ENCODE data around the gene EXD3.

Gene EXD3

DNA sequence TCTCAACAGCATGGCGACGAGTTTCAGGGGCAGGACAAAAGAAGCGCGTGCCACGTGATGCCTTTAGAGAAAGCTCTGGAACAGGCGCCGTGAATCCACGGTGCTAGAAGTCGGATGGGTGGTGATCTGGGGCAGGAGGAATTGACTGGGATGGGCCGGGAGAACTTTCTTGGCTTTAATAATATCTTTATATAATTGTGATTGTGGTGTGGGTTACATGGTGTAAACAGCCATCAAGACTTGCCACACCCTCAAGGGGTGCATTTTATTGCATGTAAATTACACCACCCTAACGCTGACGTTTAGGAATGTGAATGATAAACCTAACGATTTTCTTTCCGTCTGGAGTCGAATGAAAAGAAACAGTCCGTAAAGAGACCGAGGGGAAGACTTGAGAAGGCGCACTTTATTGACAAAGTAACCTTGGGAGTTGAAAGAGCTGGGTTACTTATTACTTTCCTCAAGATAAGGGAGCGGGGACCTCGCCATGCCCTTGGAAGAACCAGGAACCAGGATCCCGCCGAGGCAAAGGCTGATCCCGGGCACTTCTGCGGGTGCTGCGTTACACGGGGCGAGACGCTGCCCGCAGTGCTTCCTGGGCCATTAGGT, 129.4 kb downstream of the EXD3 start:
- DNase-seq (ENCODE audit: low read depth) = no peak

DNA sequence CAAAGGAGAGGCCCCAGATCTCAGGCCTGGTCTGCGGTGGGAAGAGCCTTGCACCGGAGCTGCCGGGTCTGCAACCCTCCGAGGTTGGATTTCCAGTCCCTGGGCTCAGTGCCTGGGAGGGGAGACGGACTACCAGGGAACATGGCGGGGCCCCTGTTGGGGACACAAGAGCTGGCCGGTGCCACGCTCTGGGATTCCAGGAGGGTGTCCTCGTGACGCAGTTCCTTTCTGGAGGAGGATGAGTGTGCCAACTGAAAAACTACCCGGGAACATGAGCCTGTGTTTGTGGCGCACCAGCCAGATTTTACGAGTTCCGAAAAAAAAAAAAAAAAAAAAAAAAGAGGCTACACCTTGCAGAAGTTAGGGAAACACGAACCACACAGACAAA, 129.9 kb downstream of the EXD3 start:
- DNase-seq (ENCODE audit: low read depth) = no peak

DNA sequence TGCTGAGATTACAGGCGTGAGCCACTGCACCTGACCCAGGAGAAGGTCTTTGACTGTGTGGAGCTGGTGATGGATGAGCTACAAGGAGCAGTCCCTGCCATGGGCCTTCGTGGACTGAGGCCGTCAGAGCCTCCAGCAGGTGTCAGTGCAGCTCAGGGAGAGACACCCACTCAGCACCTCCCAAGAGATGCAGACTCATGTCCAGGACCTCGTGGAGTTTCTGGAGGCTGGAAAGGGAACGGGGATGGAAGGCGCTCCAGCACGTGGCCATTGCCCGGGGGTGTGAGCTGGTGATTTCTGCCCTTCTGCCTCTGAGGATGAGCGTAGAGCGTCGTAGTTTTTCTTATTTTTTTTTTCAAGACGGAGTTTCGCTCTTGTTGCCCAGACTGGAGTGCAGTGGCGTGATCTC, 136.0 kb downstream of the EXD3 start:
- DNase-seq (ENCODE audit: low read depth) = no peak

DNA sequence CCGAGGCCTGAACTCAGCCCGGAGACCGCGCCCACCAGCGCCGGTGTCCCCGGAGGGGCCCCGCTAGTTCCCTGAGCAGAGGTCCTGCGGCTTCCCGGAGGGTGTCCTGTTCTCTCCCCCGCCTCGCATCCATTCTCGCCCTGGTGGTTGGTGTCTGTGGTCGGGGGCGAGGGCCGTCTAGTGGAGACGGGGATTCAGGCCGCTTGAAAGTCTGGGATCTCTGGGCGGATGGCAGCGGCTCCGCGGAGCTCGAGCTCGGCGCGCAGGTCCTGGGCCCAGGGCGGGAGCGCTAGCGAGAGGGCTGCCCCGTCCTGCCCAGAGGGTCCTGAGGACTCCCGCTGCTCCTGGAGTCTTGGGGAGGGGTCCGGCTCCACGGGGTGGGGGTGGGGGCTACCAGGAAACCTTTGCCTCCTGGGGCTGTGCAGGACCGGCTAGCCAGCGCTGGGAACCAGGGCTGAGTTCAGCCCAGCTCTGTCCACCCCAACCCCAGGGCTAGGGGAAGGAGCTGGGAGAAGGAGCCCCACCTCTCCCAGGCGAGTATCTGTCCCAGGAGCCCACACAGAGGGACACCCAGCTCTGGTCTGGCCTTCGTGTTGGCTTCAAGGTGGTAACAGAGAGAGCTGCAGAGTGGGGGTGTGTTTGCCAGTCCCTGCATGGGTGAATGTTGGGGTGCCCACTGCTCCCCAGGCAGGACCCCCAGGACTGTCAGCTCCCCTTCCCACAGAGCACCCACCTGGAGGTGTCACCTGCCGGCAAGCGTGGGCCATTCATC, 141.4 kb downstream of the EXD3 start:
- no peak for DNase-seq (ENCODE audit: low read depth)

DNA sequence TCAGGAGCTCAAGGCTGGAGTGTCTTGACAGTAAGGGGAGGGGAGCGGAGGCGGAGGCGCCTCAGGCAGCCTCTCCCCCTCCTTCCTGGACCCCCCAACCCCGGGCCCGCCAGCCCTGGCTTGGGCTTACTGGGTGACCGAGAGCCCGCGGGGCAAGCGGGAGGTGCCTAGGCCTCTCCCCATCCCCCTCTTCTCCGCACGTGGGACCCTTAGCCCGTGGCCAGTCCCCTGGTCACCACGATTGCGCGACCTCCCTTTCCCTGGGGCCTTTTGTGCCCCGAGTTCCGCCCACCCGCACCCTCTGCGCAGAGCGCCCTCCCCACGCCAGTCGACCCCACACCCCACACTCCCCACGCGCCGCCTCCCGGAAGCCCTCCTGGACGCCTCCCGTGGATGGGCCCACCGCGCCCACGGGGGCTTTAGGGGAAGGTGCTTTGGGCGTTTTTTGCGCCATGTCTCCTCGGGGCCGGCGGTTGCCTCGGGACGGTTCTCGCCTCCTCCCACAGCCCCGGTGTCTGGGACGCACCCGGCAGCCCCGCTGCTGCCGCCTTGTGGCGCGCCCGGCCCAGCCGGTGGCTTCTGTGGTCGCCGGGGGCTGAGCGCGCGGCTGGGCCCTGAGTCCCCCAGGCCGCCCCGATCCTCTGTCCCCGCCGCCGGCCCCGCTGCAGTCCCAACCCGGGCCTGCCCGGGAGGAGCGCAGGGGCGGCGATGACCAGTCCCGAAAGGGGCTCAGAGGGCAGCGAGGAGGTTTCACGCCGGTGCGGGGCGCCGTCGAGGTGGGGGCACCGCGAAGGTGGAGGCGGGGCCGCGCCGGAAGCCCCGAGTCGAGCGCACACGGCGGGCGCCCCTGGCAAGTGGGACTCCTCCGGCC, 142.3 kb downstream of the EXD3 start:
- DNase-seq (ENCODE audit: low read depth) = no peak

DNA sequence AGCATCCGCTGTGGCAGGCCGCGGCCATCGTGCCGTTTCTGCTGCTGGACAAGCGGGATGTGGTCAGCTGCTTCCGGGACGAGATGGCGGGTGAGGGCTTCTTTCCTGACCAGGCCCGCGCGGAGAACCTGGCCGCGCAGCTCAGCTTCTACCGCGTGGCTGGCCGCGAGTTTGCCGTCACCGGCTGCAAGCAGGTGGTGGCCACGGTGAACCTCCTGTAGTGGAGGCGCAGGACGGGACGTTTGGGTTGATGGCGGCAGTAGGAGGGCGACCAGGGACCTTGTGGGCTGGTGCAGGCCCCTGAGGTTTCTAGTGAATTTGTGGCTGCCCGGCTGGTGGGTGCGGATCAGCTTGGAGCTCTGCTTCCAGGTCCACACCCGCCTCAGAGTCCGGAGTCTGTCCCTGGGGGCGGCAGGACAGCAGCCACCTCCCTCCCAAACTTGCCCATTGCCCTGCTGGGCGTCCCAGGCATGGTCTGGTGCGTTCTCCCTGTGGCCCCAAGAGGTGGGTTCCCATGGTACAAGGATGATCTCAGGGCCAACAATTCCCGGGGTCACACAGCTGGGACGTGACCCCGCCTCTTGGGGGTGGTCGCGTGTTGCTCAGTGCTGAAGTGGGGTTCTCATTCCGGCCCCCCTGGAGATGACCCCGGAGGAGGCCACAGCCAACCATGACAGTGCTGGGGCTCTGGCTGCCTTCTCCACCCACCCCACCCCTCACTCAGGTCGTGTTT, 143.1 kb downstream of the EXD3 start:
- no peak for DNase-seq (ENCODE audit: low read depth)

DNA sequence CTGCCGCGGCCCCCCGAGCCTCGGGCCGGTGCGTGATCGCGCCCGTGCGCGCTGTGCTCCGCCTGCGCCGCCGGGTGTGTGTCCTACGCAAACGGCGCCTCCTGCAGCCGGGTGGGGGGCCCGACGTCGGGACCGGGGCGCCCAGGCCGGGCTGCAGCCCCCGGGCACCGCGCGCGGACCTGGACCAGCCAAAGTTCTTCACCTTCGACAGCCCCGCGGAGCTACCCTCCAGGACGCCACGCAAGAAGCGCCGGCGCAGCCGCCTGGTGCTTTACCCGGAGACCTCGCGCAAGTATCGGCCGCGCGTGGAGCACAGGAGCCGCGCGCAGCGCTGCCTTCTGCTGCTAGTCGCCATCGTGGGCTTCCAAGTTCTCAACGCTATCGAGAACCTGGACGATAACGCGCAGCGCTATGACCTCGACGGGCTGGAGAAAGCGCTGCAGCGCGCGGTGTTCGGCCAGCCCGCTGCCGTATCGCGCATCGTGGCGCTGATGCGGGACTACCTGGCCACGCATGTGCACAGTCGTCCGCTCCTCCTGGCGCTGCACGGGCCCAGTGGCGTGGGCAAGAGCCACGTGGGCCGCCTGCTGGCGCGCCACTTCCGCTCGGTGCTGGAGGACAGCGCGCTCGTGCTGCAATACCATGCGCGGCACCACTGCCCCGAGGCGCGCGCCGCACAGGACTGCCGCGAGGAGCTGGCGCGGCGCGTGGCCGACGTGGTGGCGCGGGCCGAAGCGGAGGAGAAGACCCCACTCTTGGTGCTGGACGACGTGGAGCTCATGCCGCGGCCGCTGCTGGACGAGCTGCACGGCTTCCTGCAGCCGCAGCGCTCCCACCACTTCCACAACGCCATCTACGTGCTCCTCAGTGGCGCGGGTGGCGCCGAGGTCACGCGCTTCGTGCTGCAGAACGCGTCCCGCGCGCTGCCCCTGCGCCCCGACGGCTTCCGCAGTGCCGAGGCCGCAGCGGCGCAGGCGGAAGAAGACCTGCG, 143.9 kb downstream of the EXD3 start:
- DNase-seq (ENCODE audit: low read depth) = no peak

DNA sequence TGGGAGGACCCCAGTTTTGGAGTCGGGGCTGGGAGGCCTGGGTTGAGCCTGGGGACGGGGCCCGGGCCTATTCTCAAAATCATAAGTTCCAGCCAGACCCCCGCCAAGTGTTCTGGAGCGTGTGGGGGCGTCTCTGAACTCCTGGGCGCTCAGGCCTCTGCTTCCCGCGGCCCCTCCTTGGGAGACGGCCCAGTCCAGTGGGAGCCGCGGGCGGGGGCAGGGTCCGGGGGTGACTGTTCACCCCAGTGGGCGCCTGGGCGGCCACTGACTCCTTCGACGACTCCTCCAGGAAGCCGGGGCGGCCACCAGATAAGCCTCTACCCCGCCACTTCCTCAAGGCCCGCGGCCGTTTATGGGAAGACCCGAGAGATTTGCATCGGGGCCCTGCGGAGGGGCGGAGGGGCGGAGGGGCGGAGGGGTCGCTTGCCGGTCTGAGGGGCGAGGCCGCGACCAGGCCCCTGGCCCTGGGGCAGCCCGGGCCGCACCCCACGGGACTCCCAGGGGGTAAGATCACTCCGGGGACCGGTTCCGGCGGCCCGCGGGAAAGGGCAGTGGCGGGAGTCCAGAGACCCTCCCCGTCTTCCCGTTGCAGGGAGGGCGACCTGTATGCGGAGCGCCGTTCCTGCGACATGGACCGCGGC, 144.8 kb downstream of the EXD3 start:
- no peak for DNase-seq (ENCODE audit: low read depth)

DNA sequence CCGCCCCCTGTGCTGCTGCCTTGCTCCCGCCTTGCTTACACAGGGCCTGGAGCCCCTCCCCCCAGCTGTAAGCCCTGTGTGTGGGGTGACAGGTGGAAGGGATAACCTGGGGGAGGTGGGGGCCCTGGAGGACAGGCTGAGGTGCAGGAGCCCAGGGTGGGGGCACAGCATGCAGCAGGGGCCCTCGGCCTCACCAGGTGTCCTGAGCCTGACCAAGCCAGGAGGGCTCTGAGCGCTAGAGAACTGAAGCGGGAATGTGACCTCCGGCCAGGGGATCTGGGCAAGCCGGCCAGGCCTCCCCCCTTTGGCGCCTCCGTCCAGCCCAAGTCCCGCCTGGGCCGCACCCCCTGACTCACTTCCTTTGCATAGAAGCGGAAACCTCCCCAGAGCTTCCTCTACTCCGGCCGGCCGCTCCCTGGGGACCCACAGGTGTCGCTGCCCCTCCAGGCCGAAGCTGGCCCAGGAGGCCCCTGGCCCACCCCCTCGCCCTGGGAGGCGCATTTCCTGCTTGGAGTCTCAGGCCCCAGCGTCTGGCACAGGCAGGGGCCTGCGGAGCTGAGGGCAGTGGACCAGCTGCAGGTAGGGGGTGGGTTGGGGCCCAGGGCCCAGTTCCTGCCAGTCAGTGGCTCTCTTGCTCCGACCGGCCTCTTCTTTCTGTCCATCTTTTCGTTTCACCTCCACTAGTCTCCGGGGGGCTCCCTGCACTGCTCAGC, 145.5 kb downstream of the EXD3 start, which contains the start of gene TOR4A:
Gene TOR4A, plus strand, starts transcription at position 398 of the 713 bp plus-strand sequence. CDS start 964 bp downstream, outside the sequence.
- DNase-seq (ENCODE audit: low read depth) = no peak

DNA sequence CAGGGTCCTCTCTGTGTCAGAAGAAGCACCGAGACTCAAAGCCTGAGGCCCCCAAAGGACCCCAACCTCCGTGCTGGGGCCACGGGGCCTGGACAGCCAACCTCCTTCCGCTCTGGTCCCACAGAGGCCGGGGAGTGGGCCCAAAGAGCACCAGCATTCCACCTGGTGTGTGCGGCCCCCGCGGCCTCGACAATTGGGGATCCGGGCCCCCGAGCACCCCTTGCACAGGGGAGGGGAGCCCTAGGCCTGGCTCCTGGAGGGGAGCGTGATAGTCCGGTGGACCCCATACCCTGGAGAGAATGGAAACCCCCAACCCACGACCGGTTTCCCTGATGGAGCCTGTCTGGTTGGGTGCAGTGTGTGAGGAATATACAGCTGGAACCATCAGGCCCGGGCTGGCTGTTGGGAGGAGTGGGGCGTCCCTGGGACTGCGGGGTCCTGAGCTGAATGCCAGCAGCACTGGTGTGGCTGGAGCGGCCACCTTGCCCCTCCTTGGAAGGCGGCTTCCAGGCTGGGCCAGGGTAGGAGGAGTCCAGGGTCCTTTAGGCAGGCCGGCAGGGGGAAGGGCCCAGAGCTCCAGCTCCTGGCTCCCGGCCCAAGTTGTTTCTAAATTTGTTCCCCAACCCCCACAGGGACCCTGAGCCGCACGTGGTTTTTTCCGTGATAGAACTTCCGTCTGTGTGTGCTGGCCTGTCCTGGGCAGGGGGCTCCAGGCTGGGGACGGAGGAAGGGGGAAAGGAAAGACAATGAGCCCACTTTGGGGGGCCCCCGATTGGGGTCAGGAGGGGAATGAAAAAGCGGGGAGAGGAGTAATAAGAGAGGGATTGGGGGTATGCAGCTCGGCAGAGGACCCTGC, 146.3 kb downstream of the EXD3 start:
- DNase-seq (ENCODE audit: low read depth) = no peak

DNA sequence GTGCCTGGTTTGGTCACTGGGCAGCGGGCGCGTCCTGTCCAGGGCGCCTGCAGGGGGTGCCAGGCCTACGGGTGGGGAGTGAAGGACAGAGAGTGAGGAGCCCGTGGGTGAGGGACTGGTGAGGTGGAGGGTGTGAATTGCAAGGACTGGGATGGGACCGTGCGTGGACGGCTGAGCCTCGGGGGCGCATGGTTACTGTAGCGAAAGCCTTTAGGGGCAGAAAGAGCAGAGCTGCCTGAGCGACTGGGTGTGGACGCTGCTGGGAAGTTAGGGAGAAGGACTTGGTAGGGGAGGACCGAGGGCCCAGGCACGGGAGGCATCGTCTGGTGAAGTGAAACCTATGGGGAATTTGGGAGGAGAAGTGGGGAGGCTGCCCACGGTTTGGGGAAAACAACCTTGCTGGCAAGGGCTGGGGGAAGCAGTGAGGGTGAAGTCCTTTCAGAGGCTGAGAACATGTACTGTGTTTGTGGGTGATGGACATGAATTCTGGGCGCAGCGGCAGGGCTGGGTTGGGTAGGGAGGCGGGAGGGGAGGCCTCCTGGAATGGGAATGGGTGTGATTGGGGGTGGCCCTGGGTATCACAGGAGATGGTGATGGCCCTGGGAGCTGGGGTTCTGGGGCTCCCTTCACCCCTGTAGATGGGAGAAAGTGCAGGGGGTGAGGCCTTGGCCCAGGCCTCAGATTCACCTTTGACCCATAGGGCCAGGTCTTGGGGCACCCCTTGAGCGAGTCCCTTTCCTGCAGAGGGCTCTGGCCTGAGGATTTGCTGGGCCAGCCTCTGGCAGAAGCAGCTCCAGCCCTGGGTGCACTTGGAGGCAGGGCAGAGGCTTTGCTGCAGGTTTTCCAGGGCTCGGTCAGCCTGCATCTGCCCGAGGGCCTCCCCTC, 147.1 kb downstream of the EXD3 start:
- no peak for DNase-seq (ENCODE audit: low read depth)

DNA sequence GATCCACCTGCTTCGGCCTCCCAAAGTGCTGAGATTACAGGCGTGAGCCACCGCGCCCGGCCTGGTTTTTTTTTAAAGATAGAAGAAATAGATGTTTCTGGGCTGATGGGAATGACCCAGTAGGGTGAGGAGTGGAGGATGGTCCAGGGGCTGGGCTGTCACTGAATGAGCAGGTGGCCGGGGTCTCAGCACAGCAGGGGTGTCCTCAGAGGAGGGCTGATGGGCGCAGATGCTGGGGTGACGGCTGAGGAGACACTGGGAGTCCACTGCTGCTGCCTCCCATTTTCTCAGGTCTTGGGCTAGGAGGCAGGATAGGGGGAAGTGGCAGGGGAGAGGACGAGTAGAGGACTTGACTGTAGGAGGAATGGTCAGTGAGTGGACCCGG, 147.8 kb downstream of the EXD3 start:
- DNase-seq (ENCODE audit: low read depth) = no peak

DNA sequence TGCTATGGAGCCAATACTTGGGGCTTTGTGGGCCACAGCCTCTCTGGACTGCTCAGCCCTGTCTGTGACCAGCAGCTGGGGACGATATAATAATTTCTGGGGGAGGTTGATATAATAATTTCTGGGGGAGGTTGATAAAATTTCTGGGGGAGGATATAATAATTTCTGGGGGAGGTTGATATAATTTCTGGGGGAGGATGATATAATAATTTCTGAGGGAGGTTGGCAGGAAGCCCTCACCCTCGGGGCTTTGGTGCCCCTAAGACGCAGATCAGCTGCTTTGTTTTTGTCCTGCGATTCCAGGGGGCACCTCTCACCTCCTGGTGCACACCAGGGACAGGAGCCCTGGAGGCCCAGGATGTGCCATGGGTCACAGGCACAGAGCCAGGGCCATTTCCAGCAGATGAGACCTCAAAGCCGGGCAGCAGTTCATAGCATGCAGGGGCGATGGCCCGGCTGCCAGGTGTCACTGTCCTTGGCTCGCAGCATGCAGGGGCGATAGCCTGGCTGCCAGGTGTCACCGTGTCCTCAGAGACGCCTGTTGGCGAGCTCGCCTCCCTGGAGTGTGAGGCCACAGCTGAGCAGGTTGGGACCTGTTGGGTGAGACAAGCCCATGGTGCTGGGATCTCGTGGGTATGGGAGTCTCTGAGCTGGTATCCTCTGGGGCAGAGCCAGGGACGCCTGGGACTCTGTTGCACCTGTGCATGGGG, 149.2 kb downstream of the EXD3 start:
- DNase-seq (ENCODE audit: low read depth) = no peak

DNA sequence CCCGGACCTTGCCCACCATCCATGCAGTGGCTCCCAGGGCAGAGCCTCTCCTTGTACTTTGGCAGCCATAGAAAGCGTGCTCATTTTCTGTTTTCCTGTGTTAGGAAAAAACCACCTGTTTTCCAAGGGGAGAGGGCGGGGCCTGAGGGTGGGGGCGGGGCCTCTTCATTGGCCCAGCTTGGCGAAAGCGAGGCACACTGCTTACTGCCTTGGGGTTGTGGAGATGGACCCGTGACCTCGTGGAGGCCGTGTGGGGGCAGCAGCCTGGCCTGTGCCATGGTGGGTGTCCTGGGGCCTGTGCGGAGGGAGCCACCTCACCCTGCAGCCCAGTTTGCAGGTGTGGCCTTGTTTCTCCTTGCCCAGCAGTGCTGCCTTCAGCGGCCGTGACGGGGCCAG, 149.9 kb downstream of the EXD3 start:
- no peak for DNase-seq (ENCODE audit: low read depth)

DNA sequence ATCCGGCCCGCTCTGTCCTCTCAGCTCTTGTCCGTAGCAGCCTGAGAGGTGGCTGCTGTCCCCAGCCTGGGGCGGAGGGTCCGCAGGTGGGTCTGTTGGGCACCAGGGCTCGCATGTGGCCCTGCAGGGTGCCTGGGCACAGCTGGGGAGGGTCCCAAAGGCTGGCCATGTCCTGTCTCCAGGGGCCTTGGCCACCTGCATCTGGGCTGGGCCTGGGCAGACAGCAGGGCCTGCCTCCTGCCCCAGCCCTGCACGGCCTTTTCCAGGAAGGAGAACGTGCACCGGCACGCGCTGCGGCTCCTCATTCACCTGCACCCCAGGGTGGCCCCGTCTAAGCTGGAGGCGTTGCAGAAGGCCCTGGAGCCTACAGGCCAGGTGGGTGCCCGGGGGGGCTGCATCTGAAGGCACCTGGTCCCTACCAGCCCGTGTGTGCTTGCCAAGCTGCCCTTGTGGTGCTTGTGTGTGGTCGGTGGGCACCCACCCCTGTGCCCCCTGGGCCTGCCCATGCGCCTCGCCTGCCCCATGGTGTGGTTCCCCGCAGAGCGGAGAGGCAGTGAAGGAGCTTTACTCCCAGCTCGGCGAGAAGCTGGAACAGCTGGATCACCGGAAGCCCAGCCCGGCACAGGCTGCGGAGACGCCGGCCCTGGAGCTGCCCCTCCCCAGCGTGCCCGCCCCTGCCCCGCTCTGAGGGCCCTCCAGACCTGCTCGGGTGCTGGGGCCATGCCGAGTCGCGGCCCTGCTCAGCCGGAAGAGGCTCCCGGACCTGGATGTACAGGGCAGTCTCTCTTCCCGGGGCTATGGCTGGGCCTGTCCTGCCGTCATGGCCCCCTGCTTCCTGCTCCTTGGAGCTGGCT, 150.5 kb downstream of the EXD3 start:
- no peak for DNase-seq (ENCODE audit: low read depth)

DNA sequence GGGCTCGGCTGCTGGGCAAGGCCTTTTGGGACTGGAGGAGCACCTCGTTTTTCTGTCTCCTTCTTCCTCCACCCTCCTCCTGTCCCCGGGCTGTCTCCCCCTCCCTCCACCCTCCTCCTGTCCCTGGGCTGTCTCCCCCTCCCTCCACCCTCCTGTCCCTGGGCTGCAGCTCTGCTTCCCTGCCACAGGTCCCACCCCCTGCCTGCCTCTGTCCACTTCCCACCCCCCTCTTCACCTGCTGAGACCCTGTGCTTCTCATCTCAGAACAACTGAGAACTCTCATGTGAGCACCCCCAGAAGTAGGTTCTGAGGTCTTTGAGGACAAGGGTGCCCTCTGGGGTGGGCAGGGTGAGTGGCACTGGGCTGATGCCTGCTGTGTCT, 151.3 kb downstream of the EXD3 start:
- no peak for DNase-seq (ENCODE audit: low read depth)
